NCI-H1105 treated with DMSO at 0.1 percent for 48 hours (cell line): ENCODE measurements around the gene ABCA3.
"Not testable (repeated sequence)": the region's sequence is repeated elsewhere in the genome, so short reads cannot be mapped to it uniquely, and the experiment has no call there.

ENCODE experiments used
- DNase-seq: peaks from one replicate; lab custom pipeline; 2025; lab: John Stamatoyannopoulos, UW

ABCA3 gene

DNA sequence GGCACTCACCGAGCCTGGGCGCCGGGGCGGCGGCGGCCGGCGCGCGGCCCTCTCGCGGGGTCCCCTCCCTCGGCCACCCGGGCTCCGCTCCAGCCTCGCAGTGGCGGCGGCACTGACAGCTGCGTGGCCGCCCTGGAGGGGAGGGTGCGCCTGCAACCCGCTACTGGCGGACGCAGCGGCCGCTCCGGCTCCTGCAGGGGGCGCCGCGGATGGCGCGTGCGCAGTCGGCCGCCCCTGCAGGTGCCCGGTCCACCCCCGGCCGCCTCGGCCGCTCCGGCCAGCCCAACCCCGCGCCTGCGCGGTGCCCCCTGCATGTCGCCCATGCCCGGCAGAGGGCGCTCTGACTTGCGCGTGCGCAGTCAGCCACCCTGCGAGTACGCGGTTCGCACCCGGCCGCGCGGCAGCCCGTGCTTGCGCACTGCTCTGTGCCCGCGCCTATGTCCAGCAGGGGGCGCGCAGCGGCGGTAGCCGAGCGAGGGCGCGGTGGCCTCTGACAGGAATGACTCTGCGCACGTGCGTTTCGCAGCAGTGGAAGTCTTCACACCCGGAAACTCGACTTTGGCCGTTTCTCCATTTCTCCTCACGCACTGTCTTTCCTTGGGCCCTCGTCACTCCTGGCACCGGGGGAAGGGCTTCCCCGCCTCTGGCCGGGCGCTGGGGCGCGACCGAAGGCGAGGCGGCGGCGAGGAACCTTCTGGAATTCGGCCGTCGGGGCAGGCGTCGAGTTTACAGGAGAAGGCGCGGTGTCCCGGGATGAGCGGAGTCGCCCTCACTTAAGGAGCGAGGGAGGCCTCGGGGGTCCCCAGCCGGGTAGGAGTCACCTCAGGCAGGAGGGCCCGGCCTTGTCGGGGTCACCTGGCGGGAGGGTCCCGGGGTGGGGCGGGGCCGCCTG lies at the start of gene ABCA3:
Gene ABCA3 (minus strand): TSS at position 165 of the 892 bp plus-strand sequence. CDS start 14,262 bp downstream, outside the sequence.
- DNase-seq: peak; percentile 71

DNA sequence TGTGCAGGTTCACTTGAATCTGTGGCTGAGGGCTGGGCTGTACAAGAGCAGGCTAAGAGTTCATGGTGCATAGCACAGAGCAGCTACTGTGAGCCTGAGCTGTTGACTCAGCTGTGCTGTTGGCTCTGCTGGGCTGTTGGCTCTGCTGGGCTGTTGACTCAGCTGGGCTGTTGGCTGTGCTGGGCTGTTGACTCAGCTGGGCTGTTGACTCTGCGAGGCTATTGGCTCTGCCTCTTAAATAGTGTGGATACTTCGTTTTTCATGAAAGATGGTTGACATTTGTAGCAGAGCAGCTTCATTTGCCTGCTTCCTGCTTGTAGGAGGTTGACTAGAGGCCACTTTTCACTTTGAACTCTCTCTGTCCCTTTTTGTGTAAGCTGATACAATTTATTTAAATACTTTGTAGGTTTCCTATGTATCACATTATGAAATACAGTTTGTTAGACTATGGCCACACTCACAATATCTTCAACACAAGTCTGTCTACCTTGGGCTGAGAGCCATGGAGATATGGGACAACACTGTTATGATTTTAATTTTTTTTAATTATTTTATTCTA lies 48.4 kb upstream of the ABCA3 start:
- no peak for DNase-seq

DNA sequence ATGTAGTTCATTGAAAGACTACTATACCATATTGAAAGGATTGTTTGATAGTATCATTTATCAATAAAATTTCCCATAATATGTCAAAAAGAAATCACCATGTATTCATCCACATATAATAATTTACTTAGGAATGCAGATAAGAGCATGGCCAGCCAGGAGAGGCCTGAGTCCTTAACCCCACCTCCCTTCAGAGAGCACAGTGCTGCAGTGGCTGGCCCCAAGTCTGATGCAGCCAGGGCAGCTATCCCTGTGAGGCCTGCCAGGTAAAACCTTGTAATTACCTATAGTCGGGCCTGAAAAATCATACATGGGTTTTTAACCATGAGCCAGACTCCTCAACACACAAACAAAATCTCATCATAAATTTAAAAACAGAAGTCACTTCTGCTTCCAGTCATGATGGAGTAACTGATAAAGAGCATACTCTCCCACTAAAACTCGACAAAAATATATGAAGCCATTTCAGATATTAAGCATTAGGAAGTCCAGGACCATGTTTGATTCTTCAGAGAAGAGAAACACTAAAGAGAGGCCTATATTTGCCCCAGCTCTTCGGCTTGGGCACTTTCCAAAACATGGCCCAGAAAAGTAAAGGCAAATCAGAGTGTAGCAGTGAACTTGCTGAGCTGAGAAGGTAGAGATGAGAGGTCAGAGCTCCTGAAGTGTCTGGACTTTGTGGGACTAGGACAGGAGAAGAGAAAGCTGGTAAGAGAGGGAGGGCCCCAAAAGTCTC lies 47.8 kb upstream of the ABCA3 start:
- DNase-seq: no peak

DNA sequence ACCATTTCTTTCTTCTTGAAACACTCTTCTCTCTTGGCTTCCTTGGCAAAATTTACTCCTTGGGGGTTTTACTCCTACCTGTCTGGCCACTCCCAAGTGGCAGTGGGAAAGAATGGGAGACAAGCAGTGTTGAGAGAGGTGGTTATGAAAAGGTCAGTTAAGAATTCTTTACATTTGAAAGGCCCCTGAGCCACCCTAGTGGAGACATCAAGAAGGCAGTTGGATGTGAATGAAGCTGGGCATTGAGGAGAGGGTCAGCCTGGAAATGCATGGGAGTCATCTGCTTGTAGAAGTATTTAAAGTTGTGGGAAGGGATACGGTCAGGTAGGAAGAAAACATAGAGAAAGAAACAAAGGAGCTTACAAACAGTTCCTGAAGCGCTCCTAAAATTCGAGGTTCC lies 46.5 kb upstream of the ABCA3 start:
- DNase-seq: no peak

DNA sequence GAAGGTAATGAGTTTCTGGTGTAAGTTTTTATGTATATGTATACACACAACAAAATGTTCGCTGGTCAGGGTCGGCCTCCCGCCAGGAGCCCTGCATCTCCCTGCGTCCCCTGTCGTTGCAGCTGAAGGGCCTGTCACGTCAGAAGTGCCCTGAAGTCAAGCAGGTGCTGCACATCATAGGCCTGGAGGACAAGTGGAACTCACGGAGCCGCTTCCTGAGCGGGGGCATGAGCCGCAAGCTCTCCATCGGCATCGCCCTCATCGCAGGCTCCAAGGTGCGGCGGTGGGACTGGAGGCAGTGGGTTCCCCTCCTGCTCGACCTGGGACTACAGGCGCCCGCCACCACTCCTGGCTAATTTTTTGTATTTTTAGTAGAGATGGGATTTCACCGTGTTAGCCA lies 45.5 kb upstream of the ABCA3 start:
- not testable (repeated sequence) for DNase-seq

DNA sequence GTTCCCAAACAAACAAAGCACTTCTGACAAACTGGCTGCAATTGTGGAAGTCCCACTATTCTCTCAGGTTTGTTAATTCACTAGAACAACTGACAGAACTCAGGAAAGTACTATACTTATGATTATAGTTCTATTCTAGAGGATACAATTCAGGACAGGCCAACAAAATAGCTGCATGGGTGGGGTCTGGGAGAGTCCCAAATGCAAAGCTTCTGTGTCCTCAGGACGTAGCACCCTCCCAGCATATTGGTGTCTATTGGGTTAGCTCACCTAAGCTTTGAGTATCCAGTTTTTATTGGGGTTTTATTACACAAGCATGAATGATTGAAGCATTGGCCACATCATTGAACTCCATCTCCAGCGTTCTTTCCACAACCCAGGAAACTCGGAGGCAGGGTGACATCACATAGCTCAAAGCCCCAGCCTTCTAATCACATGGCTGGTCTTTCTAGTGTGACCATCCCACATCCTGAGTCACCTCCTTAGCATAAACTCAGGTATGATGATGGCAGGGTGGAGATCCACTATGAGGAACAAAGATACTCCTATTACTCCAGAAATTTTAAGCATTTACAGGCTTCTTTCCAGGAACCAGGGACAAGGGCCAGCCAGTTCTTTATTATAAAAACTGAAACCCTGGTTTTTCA lies 44.8 kb upstream of the ABCA3 start:
- DNase-seq: no peak

DNA sequence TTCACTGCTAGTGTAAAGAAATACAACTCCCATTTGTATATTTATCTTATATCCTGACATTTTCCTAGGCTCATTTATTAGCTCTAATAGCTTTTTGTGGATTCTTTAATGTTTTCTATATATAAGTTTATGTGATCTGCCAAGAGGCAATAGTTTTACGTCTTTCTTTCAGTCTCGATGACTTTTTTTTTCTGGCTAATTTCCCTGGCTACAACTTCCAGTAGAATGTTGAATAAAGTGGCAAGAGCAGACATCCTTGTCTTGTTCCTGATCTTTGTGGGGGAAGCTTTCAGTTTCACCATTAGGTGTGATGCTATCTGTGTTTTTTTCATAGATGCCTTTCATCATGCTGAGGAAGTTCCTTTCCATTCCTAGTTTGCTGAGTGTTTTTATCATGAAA lies 43.9 kb upstream of the ABCA3 start:
- no peak for DNase-seq

DNA sequence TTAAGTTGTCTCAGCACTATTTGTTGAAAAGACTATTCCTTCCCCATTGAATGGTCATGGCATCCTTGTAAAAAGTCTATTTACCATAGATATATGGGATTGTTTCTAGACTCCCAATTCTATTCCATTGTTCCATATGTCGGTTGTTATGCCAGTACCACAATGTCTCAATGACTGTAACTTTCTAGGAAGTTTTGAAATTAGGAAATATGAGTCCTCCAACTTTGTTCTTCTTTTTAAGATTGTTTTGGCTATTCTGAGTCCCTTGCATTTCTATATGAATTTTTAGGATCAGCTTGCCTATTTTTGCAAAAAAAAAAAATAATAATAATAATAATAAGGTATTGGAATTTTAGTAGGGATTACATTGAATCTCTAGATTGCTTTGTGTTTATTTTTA lies 43.0 kb upstream of the ABCA3 start:
- no peak for DNase-seq

DNA sequence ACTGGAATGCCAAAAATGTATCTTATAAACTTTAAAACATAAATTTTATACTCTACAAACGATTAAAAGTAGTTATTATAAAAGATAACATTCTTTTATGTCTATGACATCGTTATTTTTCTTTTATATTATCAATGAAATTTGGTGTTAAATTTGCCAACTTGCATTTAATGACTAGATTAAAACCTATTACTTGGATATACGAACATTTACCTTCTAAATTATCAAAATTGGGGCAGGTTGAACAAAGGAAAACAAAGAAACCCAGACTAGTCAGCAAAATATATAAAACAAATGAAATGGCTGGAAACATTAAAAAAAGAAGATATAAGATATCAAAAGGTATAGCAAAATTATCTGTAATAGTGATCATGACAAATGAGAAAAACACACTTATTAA lies 34.1 kb upstream of the ABCA3 start:
- no peak for DNase-seq

DNA sequence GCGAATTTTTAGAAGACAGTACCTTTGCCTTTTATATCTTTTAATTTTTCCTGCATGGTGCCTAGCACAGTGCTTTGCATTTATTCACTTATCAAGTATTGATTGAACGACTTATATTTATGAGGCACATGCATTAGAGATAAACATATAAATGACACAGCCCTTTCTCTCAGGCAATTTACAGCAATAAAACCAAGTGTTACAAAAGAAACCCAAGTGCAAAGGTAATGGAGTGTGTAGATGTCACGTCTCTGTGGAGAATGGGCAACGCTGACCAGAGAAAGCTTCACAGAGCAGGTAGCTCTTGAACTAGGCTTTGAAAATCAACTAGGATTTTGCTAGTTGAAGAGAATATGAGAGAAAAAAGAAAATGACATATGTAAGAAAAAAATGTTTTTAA lies 32.6 kb upstream of the ABCA3 start:
- DNase-seq: no peak

DNA sequence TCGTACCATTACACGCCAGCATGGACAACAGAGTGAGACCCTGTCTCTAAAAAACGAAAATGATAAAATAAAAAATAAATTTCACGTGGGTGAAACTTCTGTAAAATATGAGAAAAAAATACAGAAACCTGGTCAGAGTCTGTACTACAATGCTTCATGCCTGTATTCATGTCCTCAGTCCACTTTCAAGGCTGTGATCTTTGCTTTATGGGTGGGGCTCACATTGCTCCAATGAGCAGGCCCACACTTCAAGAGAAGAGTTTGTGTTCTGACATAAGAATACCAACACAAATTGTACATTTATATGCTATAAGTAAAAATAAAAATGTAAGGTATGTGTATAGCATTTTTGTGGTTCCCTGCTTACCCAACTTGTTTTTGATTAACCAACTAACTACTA lies 32.2 kb upstream of the ABCA3 start:
- DNase-seq: no peak

DNA sequence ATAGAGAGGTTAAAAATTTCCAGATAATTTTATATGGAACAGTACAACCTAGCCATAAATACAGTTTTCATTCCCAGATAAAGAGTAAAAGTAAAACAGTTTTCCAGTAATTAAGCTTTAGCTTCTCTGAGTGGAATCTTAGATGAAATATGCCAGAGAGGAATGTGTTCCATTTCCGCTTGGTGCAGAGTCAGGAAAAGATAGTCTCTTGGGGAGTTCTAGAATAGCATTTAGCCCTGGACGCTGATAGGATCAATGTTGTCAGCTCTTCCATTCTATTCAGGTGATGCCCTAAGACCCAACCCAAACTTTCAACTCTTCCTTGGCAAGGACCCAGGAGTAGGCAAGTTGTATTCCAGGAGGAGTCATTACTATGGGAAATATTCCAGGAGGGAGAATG lies 30.9 kb upstream of the ABCA3 start:
- DNase-seq: no peak

DNA sequence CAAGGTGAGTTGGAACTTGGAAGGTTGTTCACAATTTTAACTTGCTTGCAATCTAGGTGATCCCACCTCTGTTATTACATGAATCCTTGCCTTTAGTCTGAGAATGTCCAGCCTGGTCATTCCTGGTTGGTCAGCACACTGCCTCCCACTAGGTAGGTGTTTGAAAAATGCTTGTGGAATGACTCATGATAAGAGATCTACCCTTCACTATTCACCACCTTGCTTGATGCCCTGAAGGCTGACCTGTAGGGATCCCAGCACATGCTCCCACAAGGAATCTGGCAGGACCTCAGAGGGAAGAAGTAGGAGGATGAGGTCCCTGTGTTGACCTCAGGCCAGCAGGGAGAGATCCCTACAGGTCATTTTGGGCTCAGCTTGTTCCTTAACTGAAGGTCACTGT lies 30.2 kb upstream of the ABCA3 start:
- no peak for DNase-seq

DNA sequence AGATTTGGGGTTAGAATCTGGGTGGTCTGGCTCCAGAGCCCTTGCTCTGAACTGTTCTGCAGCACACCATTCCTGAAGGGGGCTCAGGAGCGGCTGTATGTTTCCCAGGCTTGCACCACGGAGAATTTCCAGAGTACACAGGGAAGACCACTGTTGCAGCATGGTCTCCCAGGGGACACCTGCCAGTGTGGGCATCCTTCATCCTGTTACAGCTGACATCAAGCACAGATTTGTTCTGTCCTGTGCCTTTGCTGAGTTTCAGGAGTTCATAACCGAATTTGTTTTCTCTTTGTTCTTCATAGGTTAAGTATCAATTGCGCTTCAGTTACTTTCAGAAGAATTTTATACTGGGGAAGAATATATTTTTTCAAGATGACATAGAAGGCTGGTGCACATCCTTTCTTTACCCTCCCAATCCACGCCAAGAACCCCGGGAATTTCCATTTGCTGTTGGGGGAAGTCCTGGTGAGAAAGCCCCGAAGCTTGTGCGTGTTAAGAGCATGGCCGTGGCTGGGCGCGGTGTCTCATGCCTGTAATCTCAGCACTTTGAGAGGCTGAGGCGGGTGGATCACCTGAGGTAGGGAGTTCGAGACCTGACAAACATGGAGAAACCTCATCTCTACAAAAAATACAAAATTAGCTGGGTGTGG lies 26.3 kb upstream of the ABCA3 start:
- DNase-seq: no peak

DNA sequence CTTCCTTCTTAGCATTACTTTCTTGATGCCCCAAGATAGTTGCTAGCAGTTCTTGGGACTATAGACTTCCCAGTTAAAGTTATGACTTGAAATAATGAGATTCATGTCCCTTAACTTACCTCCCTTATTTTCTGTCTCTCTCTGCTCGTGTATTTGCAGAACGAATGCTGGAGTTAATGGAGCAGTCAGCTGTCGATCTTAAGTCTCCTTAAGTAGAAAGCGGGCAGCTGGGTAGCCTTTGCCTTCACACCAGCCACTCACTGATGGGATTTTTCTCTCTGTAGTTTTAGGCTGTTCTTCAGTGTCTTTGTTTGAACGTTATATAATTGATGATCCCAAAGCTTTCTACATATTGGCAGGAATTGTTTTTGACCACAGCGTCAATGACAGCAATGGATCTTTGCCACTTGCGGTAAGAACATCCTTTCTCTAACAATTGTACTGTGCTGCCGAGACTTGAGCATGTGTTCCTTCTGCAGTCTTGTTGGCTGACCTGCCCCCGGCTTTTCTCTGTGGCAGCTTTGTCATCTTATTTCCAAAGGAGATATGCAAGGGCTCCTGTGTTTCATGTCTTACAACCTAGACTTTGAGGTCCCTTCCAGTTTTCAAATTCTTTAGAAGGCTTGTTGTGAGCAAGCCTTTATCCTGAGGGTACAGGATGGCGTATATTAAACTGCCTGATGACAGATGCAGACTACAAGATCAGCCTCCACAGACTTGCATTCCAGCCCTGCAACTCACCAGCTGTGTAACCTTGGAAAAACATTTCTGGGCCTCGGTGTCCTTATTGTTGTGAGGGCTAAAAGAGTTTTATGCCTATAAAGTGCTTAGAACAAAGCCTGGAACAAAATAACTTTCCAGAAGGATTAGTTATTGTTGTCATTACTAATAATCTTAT lies 25.1 kb upstream of the ABCA3 start:
- no peak for DNase-seq

DNA sequence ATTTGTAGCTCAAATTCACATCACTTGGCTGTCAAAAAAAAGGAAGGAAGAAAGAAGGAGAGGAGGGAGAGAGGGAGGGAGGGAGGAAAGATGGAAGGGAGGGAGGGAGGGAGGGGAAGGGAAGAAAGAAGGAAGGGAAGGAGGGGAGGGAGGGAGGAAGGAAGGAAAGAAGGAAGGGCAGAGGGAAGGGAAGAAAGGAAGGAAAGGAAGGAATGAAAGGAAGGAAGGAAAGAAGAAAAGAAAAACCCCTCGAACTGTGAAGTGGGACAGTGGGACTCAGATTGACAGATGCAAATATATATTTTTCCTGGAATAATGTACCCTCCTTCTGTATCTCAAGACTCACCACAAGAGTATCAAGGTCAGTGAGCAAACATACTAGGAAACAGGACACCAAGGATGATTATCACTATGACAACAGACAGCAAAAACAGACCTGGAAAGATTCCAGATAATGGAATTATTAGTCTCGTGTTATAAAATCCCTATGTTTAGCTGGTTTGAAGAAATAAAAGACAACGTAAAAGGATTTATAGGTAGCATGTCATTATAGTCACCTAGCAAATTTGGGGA lies 24.2 kb upstream of the ABCA3 start:
- no peak for DNase-seq

DNA sequence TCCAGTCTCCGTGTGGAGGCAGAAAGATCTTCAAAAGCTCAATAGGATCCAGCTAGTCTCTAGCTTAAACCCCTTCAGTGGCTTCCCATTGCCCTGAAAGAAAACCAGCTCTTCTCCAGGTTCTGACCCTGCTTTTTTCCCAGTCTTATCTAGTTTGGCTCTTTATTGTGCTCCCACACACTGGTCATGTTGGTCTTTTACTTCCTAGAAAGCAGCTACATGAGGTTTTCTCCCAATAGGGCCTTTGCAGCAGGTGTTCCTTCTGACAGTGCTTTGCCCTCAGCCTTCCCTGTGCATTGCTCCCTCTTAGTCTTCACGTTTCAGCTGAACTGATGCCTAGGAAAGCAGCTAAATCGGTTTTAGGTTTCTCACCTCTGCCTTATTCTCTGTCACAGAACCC lies 21.7 kb upstream of the ABCA3 start:
- no peak for DNase-seq

DNA sequence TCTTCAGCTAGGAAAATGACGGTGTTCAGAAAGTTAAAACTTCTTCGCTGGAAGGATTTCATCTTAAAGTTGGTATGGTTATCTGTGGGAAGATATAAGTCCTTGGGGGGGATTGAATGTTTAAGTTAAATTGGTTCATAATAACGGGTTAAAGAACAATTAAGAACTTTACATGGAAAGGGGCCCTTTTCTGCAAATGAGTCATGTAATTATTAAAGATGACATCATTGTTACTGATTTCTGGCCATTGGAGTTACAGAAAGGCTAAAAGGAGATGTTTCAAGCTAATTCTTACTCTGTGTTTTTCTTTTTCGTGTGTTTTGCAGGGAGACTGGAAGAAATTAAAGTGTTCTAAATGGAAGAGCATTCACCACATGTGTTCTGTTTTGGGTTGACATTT lies 20.6 kb upstream of the ABCA3 start:
- no peak for DNase-seq

DNA sequence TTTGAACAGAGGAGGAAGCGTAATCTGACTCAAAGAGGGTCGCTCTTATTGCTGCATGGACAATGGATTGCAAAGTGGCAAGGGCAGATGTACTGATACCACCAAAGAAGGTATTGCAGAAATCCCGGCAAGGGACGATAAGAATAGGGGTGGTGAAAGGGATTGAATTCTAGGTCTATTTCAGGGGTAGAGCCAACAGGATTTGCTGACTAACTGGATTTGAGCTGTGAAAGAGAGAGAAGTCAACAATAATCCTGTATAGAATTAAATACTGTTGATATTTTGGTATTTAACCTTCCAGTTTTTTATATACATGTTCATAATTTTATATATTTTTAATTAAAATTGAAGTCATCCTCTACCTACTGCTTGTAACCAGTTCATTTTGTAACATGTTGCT lies 19.4 kb upstream of the ABCA3 start:
- DNase-seq: no peak

DNA sequence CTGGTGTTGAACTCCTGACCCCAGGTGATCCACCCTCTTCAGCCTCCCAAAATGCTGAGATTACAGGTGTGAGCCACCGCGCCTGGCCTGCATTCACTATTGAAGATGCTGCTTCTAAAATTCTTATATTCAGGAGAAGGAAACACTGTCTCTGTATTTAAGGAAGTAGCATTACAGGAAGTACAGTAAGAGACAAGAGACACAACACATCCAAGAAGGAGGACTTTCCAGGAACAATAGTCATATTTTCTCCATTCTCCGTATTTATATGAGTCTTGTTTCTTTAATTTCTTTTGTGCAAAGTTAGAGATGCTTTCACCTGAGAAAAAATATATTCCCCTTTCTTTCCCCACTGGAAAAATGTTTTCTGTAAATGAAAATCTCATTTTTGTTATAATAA lies 18.3 kb upstream of the ABCA3 start:
- DNase-seq: no peak

DNA sequence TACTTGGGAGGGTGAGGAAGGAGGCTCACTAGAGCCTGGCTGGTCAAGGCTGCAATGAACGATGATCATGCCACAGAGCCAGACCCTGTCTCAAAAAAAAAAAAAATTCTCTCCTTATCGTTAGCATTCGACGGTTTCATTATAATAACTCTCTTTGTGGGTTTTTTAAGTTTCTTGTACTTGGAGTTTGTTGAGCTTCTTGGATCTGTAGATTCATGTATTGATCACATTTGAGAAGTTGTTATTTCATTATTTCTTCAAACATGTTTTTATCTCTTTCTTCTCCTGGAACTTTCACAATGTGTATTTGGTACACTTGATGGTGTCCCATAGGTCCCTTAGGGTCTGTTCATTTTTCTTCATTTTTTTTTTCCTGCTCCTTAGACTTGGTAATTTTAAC lies 16.8 kb upstream of the ABCA3 start:
- DNase-seq: no peak
